ENCODE data around the gene ETV2.
A peak's percentile ranks its signal among the peaks of the same experiment; 100 is the strongest.
"Not testable (repeated sequence)": the region's sequence is repeated elsewhere in the genome, so short reads cannot be mapped to it uniquely, and the experiment has no call there.

ETV2 gene

GRCh38 chr19:35628565-35629331 lies 12.8 kb upstream of the ETV2 start, which contains the start of gene RBM42:
TSS of gene RBM42 (plus strand) at chr19:35629036. CDS start at chr19:35629154, 118 bp downstream.
- peak; percentile 95 to 96 for DNase-seq

- DNase-seq: no peak
Observed at GRCh38 chr19:35629332-35629633, 12.3 kb upstream of the ETV2 start.

- no peak for DNase-seq
Observed at GRCh38 chr19:35633727-35634440, 7.7 kb upstream of the ETV2 start.

- no peak for DNase-seq
Observed at GRCh38 chr19:35636651-35637050, 4.9 kb upstream of the ETV2 start.

- DNase-seq: no peak
Observed at GRCh38 chr19:35637165-35637564, 4.4 kb upstream of the ETV2 start.

- no peak for DNase-seq
Observed at GRCh38 chr19:35639321-35639639, 2.3 kb upstream of the ETV2 start.

- DNase-seq: no peak
Observed at GRCh38 chr19:35639863-35640262, 1.7 kb upstream of the ETV2 start.

- no peak for DNase-seq
Observed at GRCh38 chr19:35642312-35642711, 767 bp downstream of the ETV2 start.

- no peak for DNase-seq
Observed at GRCh38 chr19:35642798-35643254, 1.3 kb downstream of the ETV2 start.

- peak; percentile 68 to 69 for DNase-seq
Observed at GRCh38 chr19:35643255-35644205, 2.0 kb downstream of the ETV2 start.

- peak; percentile 91 to 93 for DNase-seq
Observed at GRCh38 chr19:35644206-35644986, 2.9 kb downstream of the ETV2 start.

- DNase-seq: peak; percentile 76
Observed at GRCh38 chr19:35644987-35645679, 3.6 kb downstream of the ETV2 start.

GRCh38 chr19:35645680-35646511 lies 4.4 kb downstream of the ETV2 start:
- no peak for DNase-seq

GRCh38 chr19:35648017-35648961 lies 6.7 kb downstream of the ETV2 start, which contains the start of gene COX6B1:
TSS of gene COX6B1 (plus strand) at chr19:35648323. CDS start at chr19:35651244, 2,921 bp downstream.
- DNase-seq: peak; percentile 89 to 90

GRCh38 chr19:35650581-35650980 lies 9.0 kb downstream of the ETV2 start:
- no peak for DNase-seq

- not testable (repeated sequence) for DNase-seq
Observed at GRCh38 chr19:35654828-35655227, 13.3 kb downstream of the ETV2 start.

GRCh38 chr19:35655600-35655999 lies 14.1 kb downstream of the ETV2 start:
- DNase-seq: no peak

- DNase-seq: no peak
Observed at GRCh38 chr19:35656700-35657099, 15.2 kb downstream of the ETV2 start.

GRCh38 chr19:35657904-35658700 lies 16.6 kb downstream of the ETV2 start:
- DNase-seq: no peak
